H1 (cell line): ENCODE measurements around the gene DYNLRB2. TPM values are rescaled to one million over a fixed set of nuclear protein-coding genes. Genes with fewer than 3 reads are reported as not detected.

ENCODE experiments used
- CTCF ChIA-PET: fragments of 300-600 bp; sonication (Branson Sonifier 250); formaldehyde crosslinking; loops from one replicate; lab custom pipeline; 2021; ENCODE audit not compliant: partially characterized antibody; lab: Charles Lee
- POLR2A ChIA-PET: fragments of 300-600 bp; sonication (Branson Sonifier 250); formaldehyde crosslinking; loops from one replicate; lab custom pipeline; 2021; ENCODE audit warnings: inconsistent platforms; ENCODE audit not compliant: partially characterized antibody; lab: Charles Lee
- DNase-seq, 2 experiments: peaks; one replicate each; pipeline versions ENCODE4 v3.0.0 to v3.0.0-alpha.2; 2010 to 2022; ENCODE audit warnings: low spot score in 2 of 2, low read depth in 1 of 2, mixed read lengths in 1 of 2
- FAIRE-seq: peaks from 2 replicates; lab custom pipeline; 2011; peaks lifted over from hg19 to GRCh38; lab: Jason Lieb, UNC
- H2AFZ ChIP-seq: 2 replicates; pipeline ENCODE4 v1.8.1; 2012; ENCODE audit warnings: low read length, inconsistent platforms
- H2AK5ac ChIP-seq: 2 replicates; pipeline ENCODE4 v1.6.1; 2013; ENCODE audit warnings: low read depth, low read length
- H2BK120ac ChIP-seq: replicated peaks from 2 replicates; pipeline ENCODE3; 2013; ENCODE audit warnings: low read depth, low read length, inconsistent platforms
- H2BK12ac ChIP-seq: 2 replicates; pipeline ENCODE4 v1.6.1; 2013; ENCODE audit warnings: low read depth, low read length
- H2BK15ac ChIP-seq: 2 replicates; pipeline ENCODE4 v1.6.1; 2013; ENCODE audit warnings: low read length
- H2BK20ac ChIP-seq: 2 replicates; pipeline ENCODE4 v1.6.1; 2013; ENCODE audit warnings: low read length
- H2BK5ac ChIP-seq: 2 replicates; pipeline ENCODE4 v1.6.1; 2013; ENCODE audit warnings: low read depth, low read length
- H3K14ac ChIP-seq: 2 replicates; pipeline ENCODE4 v1.6.1; 2013; ENCODE audit warnings: inconsistent platforms; ENCODE audit not compliant: insufficient read length
- H3K18ac ChIP-seq: 2 replicates; pipeline ENCODE4 v1.6.1; 2013; ENCODE audit warnings: low read length; ENCODE audit errors: extremely low read depth
- H3K23ac ChIP-seq: 2 replicates; pipeline ENCODE4 v1.6.1; 2013; ENCODE audit warnings: inconsistent platforms; ENCODE audit not compliant: insufficient read length
- H3K23me2 ChIP-seq: 2 replicates; pipeline ENCODE4 v1.6.1; 2013; ENCODE audit warnings: low read depth, low read length
- H3K27ac ChIP-seq: 2 replicates; pipeline ENCODE4 v1.6.1; 2011; ENCODE audit warnings: low read depth, low read length, inconsistent platforms
- H3K27me3 ChIP-seq, 4 experiments: replicated peaks in 1 of 4; 1 replicate in 1 of 4; 2 replicates in 3 of 4; pipeline versions ENCODE4 v1.6.1 to v1.8.1; 2011 to 2013; ENCODE audit warnings: low read length in 3 of 4, mild to moderate bottlenecking in 3 of 4, inconsistent platforms in 2 of 4, mixed read lengths in 2 of 4, moderate library complexity in 1 of 4; ENCODE audit not compliant: control insufficient read depth in 3 of 4, insufficient read depth in 3 of 4; ENCODE audit errors: extremely low read depth in 1 of 4
- H3K36me3 ChIP-seq, 4 experiments: 2 replicates each; pipeline versions ENCODE4 v1.6.1 to v1.8.1; 2011 to 2013; ENCODE audit warnings: mild to moderate bottlenecking in 4 of 4, low read length in 3 of 4, moderate library complexity in 2 of 4, control low read depth in 1 of 4, inconsistent platforms in 1 of 4; ENCODE audit not compliant: insufficient read depth in 4 of 4, control insufficient read depth in 2 of 4
- H3K4ac ChIP-seq: replicated peaks from 2 replicates; pipeline ENCODE3; 2013; ENCODE audit warnings: low read length, low read depth, mixed read lengths, inconsistent platforms; ENCODE audit not compliant: insufficient read length
- H3K4me1 ChIP-seq, 4 experiments: replicated peaks in 1 of 4; 1 replicate in 1 of 4; 2 replicates in 3 of 4; pipeline versions ENCODE4 v1.6.1 to v1.8.1; 2011 to 2013; ENCODE audit warnings: low read length in 3 of 4, inconsistent platforms in 2 of 4, mixed read lengths in 1 of 4; ENCODE audit not compliant: insufficient read depth in 4 of 4, control insufficient read depth in 3 of 4
- H3K4me2 ChIP-seq, 2 experiments: 2 replicates each; pipeline versions ENCODE4 v1.6.1 to v1.8.1; 2011 to 2013; ENCODE audit warnings: low read depth in 2 of 2, low read length in 2 of 2, control low read depth in 1 of 2, inconsistent platforms in 1 of 2, mild to moderate bottlenecking in 1 of 2; ENCODE audit not compliant: insufficient read depth in 1 of 2
- H3K4me3 ChIP-seq, 4 experiments: fragments of 200-600, 300-600 bp in 1 of 4; sonication (generic), shearing (Covaris generic), sonication (Bioruptor Twin) in 1 of 4; 2 replicates each; pipeline versions ENCODE4 v1.5.1 to v1.8.1; 2011 to 2016; ENCODE audit warnings: low read length in 4 of 4, low read depth in 3 of 4, control low read depth in 2 of 4, inconsistent platforms in 2 of 4, mild to moderate bottlenecking in 2 of 4, mixed read lengths in 1 of 4, moderate library complexity in 1 of 4; ENCODE audit not compliant: insufficient read depth in 2 of 4; ENCODE audit errors: extremely low read depth in 1 of 4
- H3K56ac ChIP-seq: replicated peaks from 2 replicates; pipeline ENCODE3; 2013; ENCODE audit warnings: low read depth, mild to moderate bottlenecking, mixed read lengths, low read length, inconsistent platforms; ENCODE audit not compliant: insufficient read length
- H3K79me1 ChIP-seq: 2 replicates; pipeline ENCODE4 v1.6.1; 2013; ENCODE audit warnings: low read depth, low read length, control low read depth
- H3K79me2 ChIP-seq, 2 experiments: 2 replicates each; pipeline versions ENCODE4 v1.6.1 to v1.8.1; 2012 to 2013; ENCODE audit warnings: low read length in 2 of 2, mild to moderate bottlenecking in 2 of 2, inconsistent platforms in 1 of 2; ENCODE audit not compliant: insufficient read depth in 2 of 2, control insufficient read depth in 1 of 2
- H3K9ac ChIP-seq, 4 experiments: replicated peaks in 1 of 4; 1 replicate in 1 of 4; 2 replicates in 3 of 4; pipeline versions ENCODE4 v1.6.1 to v1.8.1; 2011 to 2013; ENCODE audit warnings: low read depth in 3 of 4, low read length in 3 of 4, control low read depth in 2 of 4, mild to moderate bottlenecking in 2 of 4, moderate library complexity in 2 of 4, inconsistent platforms in 1 of 4; ENCODE audit errors: extremely low read depth in 1 of 4
- H3K9me3 ChIP-seq, 2 experiments: 2 replicates each; pipeline versions ENCODE4 v1.6.1 to v1.8.1; 2012 to 2013; ENCODE audit warnings: mild to moderate bottlenecking in 2 of 2, moderate library complexity in 2 of 2, control low read depth in 1 of 2, inconsistent platforms in 1 of 2, low read depth in 1 of 2, low read length in 1 of 2, mixed read lengths in 1 of 2; ENCODE audit not compliant: insufficient read depth in 2 of 2
- H4K20me1 ChIP-seq, 2 experiments: replicated peaks in 1 of 2; 2 replicates each; pipeline versions ENCODE3 to v1.8.1; 2011 to 2013; ENCODE audit warnings: inconsistent platforms in 2 of 2, low read length in 2 of 2, mild to moderate bottlenecking in 1 of 2; ENCODE audit not compliant: insufficient read depth in 2 of 2, control insufficient read depth in 1 of 2
- H4K5ac ChIP-seq: 2 replicates; pipeline ENCODE4 v1.6.1; 2013; ENCODE audit warnings: low read length, low read depth, mixed read lengths, inconsistent platforms; ENCODE audit not compliant: insufficient read length
- H4K8ac ChIP-seq: 2 replicates; pipeline ENCODE4 v1.8.0; 2013; ENCODE audit warnings: mild to moderate bottlenecking, moderate library complexity, low read length, inconsistent platforms; ENCODE audit not compliant: insufficient read depth; ENCODE audit errors: extremely low read depth
- H4K91ac ChIP-seq: replicated peaks from 2 replicates; pipeline ENCODE3; 2013; ENCODE audit warnings: low read length, mixed read lengths, inconsistent platforms; ENCODE audit not compliant: insufficient read length
- ATF3 ChIP-seq: IDR thresholded peaks from 2 replicates; pipeline ENCODE4 v1.6.1; 2011; ENCODE audit warnings: low read depth, mild to moderate bottlenecking, low read length; ENCODE audit not compliant: insufficient read depth
- CBX5 ChIP-seq: fragments of 300-800, 300-1000 bp; sonication (generic); IDR thresholded peaks from 2 replicates; pipeline ENCODE4 v1.7.1; 2016; ENCODE audit warnings: antibody characterized with exemption, low read length, low read depth
- CBX8 ChIP-seq: fragments of 300-800, 300-1000 bp; sonication (generic); IDR thresholded peaks from 2 replicates; pipeline ENCODE4 v1.7.1; 2016; ENCODE audit warnings: low read depth, low read length, borderline replicate concordance
- E2F6 ChIP-seq: IDR thresholded peaks from 2 replicates; pipeline ENCODE4 v1.6.1; 2012; ENCODE audit warnings: inconsistent platforms
- EZH2 ChIP-seq: fragments of 200-600 bp; sonication (generic); IDR thresholded peaks from 2 replicates; pipeline ENCODE4 v1.7.1; 2012; ENCODE audit warnings: low read depth, mild to moderate bottlenecking, moderate library complexity, low read length, inconsistent platforms; ENCODE audit not compliant: severe bottlenecking
- POLR2AphosphoS5 ChIP-seq: IDR thresholded peaks from 2 replicates; pipeline ENCODE4 v1.6.1; 2011; ENCODE audit warnings: low read depth, low read length
- RAD21 ChIP-seq, 2 experiments: IDR thresholded peaks in 1 of 2; conservative IDR thresholded peaks in 1 of 2; 2 replicates each; pipeline ENCODE4 v1.6.1; 2011; ENCODE audit warnings: low read depth in 2 of 2, low read length in 2 of 2, improper control_type of control experiment in 1 of 2, inconsistent platforms in 1 of 2, mild to moderate bottlenecking in 1 of 2, moderate library complexity in 1 of 2
- RBBP5 ChIP-seq: IDR thresholded peaks from 2 replicates; pipeline ENCODE4 v1.7.1; 2012; ENCODE audit warnings: low read depth, mild to moderate bottlenecking, inconsistent platforms, low read length, moderate library complexity, borderline replicate concordance
- SIN3A ChIP-seq, 2 experiments: IDR thresholded peaks in 1 of 2; conservative IDR thresholded peaks in 1 of 2; 2 replicates each; pipeline ENCODE4 v1.6.1; 2011 to 2012; ENCODE audit warnings: low read length in 2 of 2, improper control_type of control experiment in 1 of 2, low read depth in 1 of 2, mild to moderate bottlenecking in 1 of 2
- SIX5 ChIP-seq: IDR thresholded peaks from 2 replicates; pipeline ENCODE4 v1.6.1; 2011; ENCODE audit warnings: mild to moderate bottlenecking, low read depth, low read length
- SP4 ChIP-seq: IDR thresholded peaks from 2 replicates; pipeline ENCODE4 v1.6.1; 2012; ENCODE audit warnings: low read length, inconsistent platforms
- SUZ12 ChIP-seq: fragments of 200-600 bp; sonication (generic); IDR thresholded peaks from 2 replicates; pipeline ENCODE4 v1.6.1; 2012; ENCODE audit warnings: mild to moderate bottlenecking, inconsistent platforms, low read length, moderate library complexity, mixed read lengths
- ZNF274 ChIP-seq: IDR thresholded peaks from 2 replicates; pipeline ENCODE4 v1.7.0; 2012; ENCODE audit warnings: low read length, borderline replicate concordance; ENCODE audit errors: extremely low read depth
- WGBS, 2 experiments: shearing (Covaris generic) in 1 of 2; methylation state at CpG; one replicate each; pipeline versions ENCODE4 v1.1.6 to v1.1.7; 2013 to 2015; ENCODE audit warnings: low lambda C conversion rate in 2 of 2, mixed read lengths in 2 of 2, inconsistent platforms in 1 of 2, low coverage in 1 of 2, missing lambda C conversion rate in 1 of 2; ENCODE audit not compliant: insufficient replicate concordance in 2 of 2, insufficient coverage in 1 of 2, insufficient read length in 1 of 2; ENCODE audit errors: extremely low coverage in 1 of 2, missing lambda C conversion rate in 1 of 2; 5-methylcytosine and 5-hydroxymethylcytosine counted together
- polyA plus RNA-seq, 7 experiments: library from polyadenylated mRNA; depleted of rRNA in 3 of 7; stranded (reverse) in 5 of 7; unstranded in 2 of 7; fragments of >200 nt in 5 of 7; fragments of 200-250 nt in 2 of 7; gene quantifications; 1 replicate in 5 of 7; 2 replicates in 1 of 7; 4 replicates in 1 of 7; pipeline versions ENCODE4 v1.2.1 to v1.2.3, GENCODE V29; 2011 to 2013; ENCODE audit warnings: missing spikeins in 2 of 7, mixed read lengths in 2 of 7
- total RNA-seq: library from RNA; stranded (reverse); fragmentation: NEBNext Ultra II Directional; extraction: Animal tissue kit (Norgen Biotek cat#: 25700); gene quantifications from 2 replicates; pipeline ENCODE4 v1.2.1, GENCODE V29; 2021

Gene DYNLRB2
- total and polyA plus RNA-seq, 2 of the 8 experiments (the other 6 are each of a cell fraction or from before 2014, with no cell fraction given), result not detected

- no peaks in the 10 kb centered on the region for H3K4me1 ChIP-seq
- no peak overlapping the region for H2BK120ac ChIP-seq
- H3K14ac ChIP-seq, result no peak overlapping the region
- H4K8ac ChIP-seq, result no peak overlapping the region
- H3K79me2 ChIP-seq, result no peaks in the 10 kb centered on the region
- H2AFZ ChIP-seq, result no peak overlapping the region
- FAIRE-seq, result no peak
- H3K27ac ChIP-seq, result no peak overlapping the region
- H3K4ac ChIP-seq, result no peak overlapping the region
- H3K79me1 ChIP-seq, result no peaks in the 10 kb centered on the region
- no peaks in the 10 kb centered on the region for H4K20me1 ChIP-seq
- no peak overlapping the region for H2BK5ac ChIP-seq
- H3K27me3 ChIP-seq, result no peaks in the 10 kb centered on the region
- no peak overlapping the region for H3K4me2 ChIP-seq
- H2BK15ac ChIP-seq, result no peak overlapping the region
- DNase-seq, result no peak
- H3K4me3 ChIP-seq, result no peak overlapping the region
- H3K23ac ChIP-seq, result no peak overlapping the region
- ChIA-PET POLR2A (no interaction called here), CTCF (no interaction called here)
- no peak overlapping the region for H3K9ac ChIP-seq
- peaks cover 23 to 46% of the 10 kb centered on the region in 2 experiments; a peak in 3 of 4 replicates for H3K9me3 ChIP-seq
- no peak overlapping the region for H3K56ac ChIP-seq
- WGBS, 2 experiments, result 83% methylated on average over 4 of the region's 4 CpGs; no CpG with 5 or more reads in 1 of the 2 experiments
- no peak overlapping the region for H3K18ac ChIP-seq
- no peak overlapping the region for H2BK12ac ChIP-seq
- H3K36me3 ChIP-seq, result no peaks in the 10 kb centered on the region
- no peak overlapping the region for H4K5ac ChIP-seq
- no peaks in the 10 kb centered on the region for H3K23me2 ChIP-seq
- H4K91ac ChIP-seq, result no peak overlapping the region
- no peak overlapping the region for H2BK20ac ChIP-seq
- H2AK5ac ChIP-seq, result no peak overlapping the region
- TF ChIP-seq E2F6 (no peak), ATF3 (no peak), CBX8 (no peak), CBX5 (no peak), SP4 (no peak), POLR2AphosphoS5 (no peak), SIN3A (conservative IDR thresholded peaks at IDR 0.05 in 1 of 2, IDR thresholded peaks at IDR 0.05 in 1 of 2; ENCODE audit: low read depth in 1 of 2, low read length in 2 of 2) (no peak), SUZ12 (no peak), SIX5 (no peak), RBBP5 (no peak), RAD21 (IDR thresholded peaks at IDR 0.05 in 1 of 2, conservative IDR thresholded peaks at IDR 0.05 in 1 of 2; ENCODE audit: low read depth in 2 of 2, low read length in 2 of 2) (no peak), ZNF274 (no peak), EZH2 (no peak)
These were observed 46.3 kb downstream of the DYNLRB2 start for GRCh38 chr16:80587071-80587470.
